Ascending aorta (tissue), 2 donors: ENCODE results near the gene GCLC. TPM values are rescaled to one million over a fixed set of nuclear protein-coding genes. Genes with fewer than 3 reads are reported as not detected.

Source experiments
- DNase-seq, 2 donors: peaks; one replicate each; pipeline ENCODE4 v3.0.0-alpha.2; 2019; ENCODE audit warnings: low spot score in 2 of 2
- H3K27ac ChIP-seq, 2 donors: fragments of 200-600 bp; sonication (generic); one replicate each; pipeline ENCODE4 v1.5.1; 2016 to 2017; ENCODE audit warnings: mild to moderate bottlenecking in 1 of 2
- H3K27me3 ChIP-seq: fragments of 200-600 bp; sonication (generic); one replicate; pipeline ENCODE4 v1.5.1; 2017
- H3K36me3 ChIP-seq, 2 donors: fragments of 200-600 bp; sonication (generic); one replicate each; pipeline ENCODE4 v1.5.1; 2016
- H3K4me1 ChIP-seq, 2 donors: fragments of 200-600 bp; sonication (generic); one replicate each; pipeline ENCODE4 v1.5.1; 2016 to 2017; ENCODE audit warnings: mild to moderate bottlenecking in 1 of 2
- H3K4me3 ChIP-seq, 2 donors: fragments of 200-600 bp; sonication (generic); one replicate each; pipeline ENCODE4 v1.5.1; 2016 to 2017; ENCODE audit warnings: mild to moderate bottlenecking in 1 of 2
- H3K9me3 ChIP-seq, 2 donors: fragments of 200-600 bp; sonication (generic); one replicate each; pipeline ENCODE4 v1.5.1; 2016
- CTCF ChIP-seq, 3 experiments: fragments of 200-600 bp in 2 of 3; fragments of 450-650 bp in 1 of 3; sonication (generic) in 2 of 3; IDR thresholded peaks; one replicate each; pipeline ENCODE4 v1.5.1; 2016 to 2019; ENCODE audit warnings: antibody characterized with exemption in 3 of 3, mild to moderate bottlenecking in 1 of 3, moderate library complexity in 1 of 3
- intact Hi-C: fragments of 100-400 bp; cut with DNase I; formaldehyde crosslinking; loops from one replicate; pipeline ENCODE4 v1.15.1; 2023
- total RNA-seq: library from RNA; depleted of rRNA; stranded (reverse); fragments of >200 nt; gene quantifications from one replicate; pipeline ENCODE4 v1.1.0, GENCODE V29; 2016

The GCLC gene
- total RNA-seq, 1 donor from 2014 or later = 54.9 TPM

GRCh38 chr6:53536561-53536960 is 8.3 kb downstream of the GCLC start:
- H3K4me1 ChIP-seq = no peaks in the 10 kb centered on the region
- no peak overlapping the region for H3K4me3 ChIP-seq
- H3K9me3 ChIP-seq = no peaks in the 10 kb centered on the region
- no peak overlapping the region for H3K27ac ChIP-seq
- TF ChIP-seq CTCF (IDR thresholded peaks at IDR 0.05) = no peak
- no peak for DNase-seq
- intact Hi-C loops = no loop called here
- H3K36me3 ChIP-seq = no peaks in the 10 kb centered on the region
- no peaks in the 10 kb centered on the region for H3K27me3 ChIP-seq

GRCh38 chr6:53532942-53533341 is 12.0 kb downstream of the GCLC start:
- intact Hi-C loops = no loop called here
- Histone ChIP-seq H3K36me3 (no peaks in the 10 kb centered on the region), H3K4me3 (no peak overlapping the region), H3K27me3 (no peaks in the 10 kb centered on the region), H3K4me1 (no peaks in the 10 kb centered on the region), H3K27ac (no peak overlapping the region), H3K9me3 (no peaks in the 10 kb centered on the region)
- DNase-seq = no peak
- TF ChIP-seq CTCF (IDR thresholded peaks at IDR 0.05) = no peak

- H3K27me3 ChIP-seq = no peaks in the 10 kb centered on the region
- H3K36me3 ChIP-seq = no peaks in the 10 kb centered on the region
- TF ChIP-seq CTCF (IDR thresholded peaks at IDR 0.05) = no peak
- intact Hi-C loops = no loop called here
- H3K4me1 ChIP-seq = no peaks in the 10 kb centered on the region
- H3K9me3 ChIP-seq = no peaks in the 10 kb centered on the region
- no peak overlapping the region for H3K4me3 ChIP-seq
- no peak overlapping the region for H3K27ac ChIP-seq
- no peak for DNase-seq
Measured at GRCh38 chr6:53532061-53532797, 12.7 kb downstream of the GCLC start.

- TF ChIP-seq CTCF (IDR thresholded peaks at IDR 0.05) = no peak
- no peak for DNase-seq
- intact Hi-C loops = no loop called here
- Histone ChIP-seq H3K4me1 (no peaks in the 10 kb centered on the region), H3K36me3 (no peaks in the 10 kb centered on the region), H3K4me3 (no peak overlapping the region), H3K9me3 (no peaks in the 10 kb centered on the region), H3K27ac (no peak overlapping the region), H3K27me3 (no peaks in the 10 kb centered on the region)
Measured at GRCh38 chr6:53530780-53531386, 14.0 kb downstream of the GCLC start.

GRCh38 chr6:53530346-53530745 is 14.6 kb downstream of the GCLC start:
- Histone ChIP-seq H3K36me3 (no peaks in the 10 kb centered on the region), H3K27me3 (no peaks in the 10 kb centered on the region), H3K9me3 (no peaks in the 10 kb centered on the region), H3K4me1 (no peaks in the 10 kb centered on the region), H3K4me3 (no peak overlapping the region), H3K27ac (no peak overlapping the region)
- intact Hi-C loops = no loop called here
- no peak for DNase-seq
- no peak for TF ChIP-seq CTCF (IDR thresholded peaks at IDR 0.05)
